Psoas muscle (tissue), 8 donors: ENCODE results near the gene PTPRM. TPM values are rescaled to one million over a fixed set of nuclear protein-coding genes. Genes with fewer than 3 reads are reported as not detected.
A peak's percentile ranks its signal among the peaks of the same experiment; 100 is the strongest.

Source experiments
- ATAC-seq, 4 donors: fragments of 200-7000 bp; cut with Tn5 transposase; one replicate each; pipeline ENCODE4 v1.9.1; 2020; ENCODE audit warnings: moderate library complexity in 3 of 4, mild to moderate bottlenecking in 2 of 4
- DNase-seq, 2 donors: peaks; one replicate each; pipeline ENCODE4 v3.0.0-alpha.2; 2020
- H3K27ac ChIP-seq: fragments of 200-600 bp; one replicate; pipeline ENCODE4 v1.8.0; 2022
- H3K27me3 ChIP-seq, 3 donors: fragments of 200-600 bp in 1 of 3; one replicate each; pipeline versions ENCODE4 v1.6.1 to v1.8.0; 2013 to 2022; ENCODE audit warnings: low read length in 2 of 3, mild to moderate bottlenecking in 2 of 3, moderate library complexity in 1 of 3; ENCODE audit not compliant: insufficient read depth in 3 of 3
- H3K36me3 ChIP-seq, 2 donors: fragments of 200-600 bp in 1 of 2; one replicate each; pipeline versions ENCODE4 v1.6.1 to v1.8.0; 2013 to 2022; ENCODE audit warnings: low read depth in 1 of 2, mild to moderate bottlenecking in 1 of 2, moderate library complexity in 1 of 2; ENCODE audit not compliant: insufficient read depth in 1 of 2
- H3K4me1 ChIP-seq: fragments of 200-600 bp; one replicate; pipeline ENCODE4 v1.8.0; 2022
- H3K4me3 ChIP-seq: fragments of 200-600 bp; one replicate; pipeline ENCODE4 v1.8.0; 2022; ENCODE audit warnings: mild to moderate bottlenecking
- H3K9me3 ChIP-seq: fragments of 200-600 bp; one replicate; pipeline ENCODE4 v1.8.0; 2022
- CTCF ChIP-seq: fragments of 200-600 bp; IDR thresholded peaks from one replicate; pipeline ENCODE4 v1.8.0; 2022; ENCODE audit warnings: antibody characterized with exemption
- WGBS, 3 donors: extraction: QIAGEN DNeasy Blood & Tissue Kit; methylation state at CpG; one replicate each; pipeline versions ENCODE4 v1.1.6 to v1.1.7; 2013; 5-methylcytosine and 5-hydroxymethylcytosine counted together
- intact Hi-C, 2 donors: fragments of 100-400 bp; cut with DNase I; formaldehyde crosslinking; loops; one replicate each; pipeline versions ENCODE4 v1.11.0 to v1.14.2; 2022
- polyA plus RNA-seq, 3 donors: library from polyadenylated mRNA; stranded (reverse); fragments of 200-250 nt; gene quantifications; one replicate each; pipeline ENCODE4 v1.2.3, GENCODE V29; 2013
- total RNA-seq, 4 donors: library from RNA; stranded (reverse); fragmentation: NEBNext Ultra II Directional in 2 of 4; extraction: Animal tissue kit (Norgen Biotek cat#: 25700) in 2 of 4; gene quantifications; one replicate each; pipeline versions ENCODE4 v1.2.1 to v1.2.4, GENCODE V29; 2021 to 2023
- donor health status: healthy with polysubstance abuse.
- donor health status: DM: no; HTN: no; CAD: no; lungs with moderate emphysema.
- donor health status: Bipolar disorder and iron deficiency.
- donor health status: healthy.
- donor health status: DM: yes; HTN: yes; CAD: no.
- donor health status: DM: no; HTN: no; CAD: no.
- donor health status: DM: no; HTN: no; CAD: no.
- donor health status: DM: yes; HTN: yes; CAD: no.

Gene PTPRM
- total and polyA plus RNA-seq, 7 donors, result 27.4 to 78.9 (median 39.0) TPM

GRCh38 chr18:7568426-7568825, 1.3 kb downstream of the PTPRM start:
- Histone ChIP-seq H3K9me3 (no peaks in the 10 kb centered on the region), H3K27ac (peak overlapping the region; percentile 98), H3K27me3 (no peaks in the 10 kb centered on the region), H3K4me3 (peak overlapping the region; percentile 93), H3K4me1 (peaks cover 46% of the 10 kb centered on the region), H3K36me3 (no peaks in the 10 kb centered on the region)
- 0 to 1% (median 1%) methylated on average over 30 to 44 of the region's 44 CpGs for WGBS, 3 donors
- intact Hi-C loops, result loop anchor here (5.0 to 10.0 kb wide), 6 partner anchors 39 to 386 kb away; no protein-coding TSS in a partner anchor
- no peak for TF ChIP-seq CTCF
- peak; percentile 9 to 23 (median 12) for ATAC-seq
- DNase-seq, result peak; percentile 45 to 74

GRCh38 chr18:7571626-7572025, 4.5 kb downstream of the PTPRM start:
- H3K4me3 ChIP-seq, result no peak overlapping the region
- no peak for ATAC-seq
- H3K9me3 ChIP-seq, result no peaks in the 10 kb centered on the region
- no peak for DNase-seq
- H3K36me3 ChIP-seq, result no peaks in the 10 kb centered on the region
- H3K27me3 ChIP-seq, result no peaks in the 10 kb centered on the region
- H3K4me1 ChIP-seq, result peaks cover 52% of the 10 kb centered on the region
- no peak overlapping the region for H3K27ac ChIP-seq
- TF ChIP-seq CTCF, result no peak
- 84 to 85% (median 85%) methylated on average over 2 of the region's 2 CpGs for WGBS, 3 donors
- intact Hi-C loops, result no loop called here

- WGBS, 3 donors, result 62 to 68% (median 64%) methylated on average over 2 of the region's 2 CpGs
- ATAC-seq, result no peak
- intact Hi-C loops, result no loop called here
- H3K27ac ChIP-seq, result no peak overlapping the region
- H3K9me3 ChIP-seq, result no peaks in the 10 kb centered on the region
- no peaks in the 10 kb centered on the region for H3K27me3 ChIP-seq
- H3K4me1 ChIP-seq, result peaks cover 56% of the 10 kb centered on the region
- no peak overlapping the region for H3K4me3 ChIP-seq
- no peak for TF ChIP-seq CTCF
- DNase-seq, result no peak
- H3K36me3 ChIP-seq, result no peaks in the 10 kb centered on the region
Measured at GRCh38 chr18:7572822-7573221, 5.7 kb downstream of the PTPRM start.

- Histone ChIP-seq H3K4me3 (no peak overlapping the region), H3K9me3 (no peaks in the 10 kb centered on the region), H3K27me3 (no peaks in the 10 kb centered on the region), H3K4me1 (peaks cover 52% of the 10 kb centered on the region), H3K27ac (no peak overlapping the region), H3K36me3 (no peaks in the 10 kb centered on the region)
- no peak for TF ChIP-seq CTCF
- peak in 3 of 4 donors; percentile 19 to 34 (median 27) for ATAC-seq
- DNase-seq, result no peak
- intact Hi-C loops, result no loop called here
- WGBS, 3 donors, result 58 to 82% (median 64%) methylated on average over 2 of the region's 2 CpGs
Measured at GRCh38 chr18:7575465-7576028, 8.4 kb downstream of the PTPRM start.

- no peak for ATAC-seq
- H3K9me3 ChIP-seq, result no peaks in the 10 kb centered on the region
- intact Hi-C loops, result no loop called here
- DNase-seq, result no peak
- H3K4me3 ChIP-seq, result no peak overlapping the region
- TF ChIP-seq CTCF, result no peak
- no peak overlapping the region for H3K27ac ChIP-seq
- no peaks in the 10 kb centered on the region for H3K27me3 ChIP-seq
- peaks cover 49% of the 10 kb centered on the region for H3K4me1 ChIP-seq
- H3K36me3 ChIP-seq, result no peaks in the 10 kb centered on the region
Measured at GRCh38 chr18:7576077-7576476, 9.0 kb downstream of the PTPRM start.
